T-helper 17 cell (primary cell): ENCODE data around the gene TSPAN9. TPM values are rescaled to one million over a fixed set of nuclear protein-coding genes. Genes with fewer than 3 reads are reported as not detected.

Experiments used
- ATAC-seq: fragments of 150-1000 bp; cut with Tn5 transposase; 2 replicates; pipeline ENCODE4 v1.10.0; 2021; ENCODE audit warnings: mild to moderate bottlenecking, moderate library complexity
- DNase-seq, 3 donors: peaks; one replicate each; pipeline versions ENCODE4 v3.0.0 to v3.0.0-alpha.2; 2020 to 2021
- H3K9me3 ChIP-seq: one replicate; pipeline ENCODE4 v1.7.0; 2013; ENCODE audit warnings: low read length, mild to moderate bottlenecking; ENCODE audit not compliant: control insufficient read depth, poor library complexity, severe bottlenecking
- H3K27ac Mint-ChIP-seq: one replicate; pipeline ENCODE4 v1.8.0; 2022; ENCODE audit warnings: mild to moderate bottlenecking, moderate library complexity, mixed read lengths
- H3K27me3 Mint-ChIP-seq: one replicate; pipeline ENCODE4 v1.8.0; 2022; ENCODE audit warnings: mixed read lengths
- H3K36me3 Mint-ChIP-seq: one replicate; pipeline ENCODE4 v1.8.0; 2022; ENCODE audit warnings: low read depth, mixed read lengths
- H3K4me1 Mint-ChIP-seq: one replicate; pipeline ENCODE4 v1.8.0; 2022; ENCODE audit warnings: mild to moderate bottlenecking, mixed read lengths
- H3K4me3 Mint-ChIP-seq: one replicate; pipeline ENCODE4 v1.8.0; 2022; ENCODE audit warnings: mild to moderate bottlenecking, moderate library complexity, mixed read lengths
- total RNA-seq, 4 donors: library from RNA in 2 of 4; stranded (reverse) in 2 of 4; gene quantifications; one replicate each; pipeline ENCODE4 v1.2.3 and lab custom pipeline; 2022 to 2026

Gene TSPAN9
- total RNA-seq, 2 donors from 2014 or later: 1.4 to 24.2 TPM

GRCh38 chr12:3087758-3088650, 10.8 kb downstream of the TSPAN9 start:
- DNase-seq (no peak), ATAC-seq (no peak)
- Mint-ChIP-seq H3K4me1 (peaks cover 2% of the 10 kb centered on the region), H3K4me3 (no peak overlapping the region), H3K27me3 (no peaks in the 10 kb centered on the region), H3K27ac (no peak overlapping the region), H3K36me3 (no peaks in the 10 kb centered on the region)
- H3K9me3 ChIP-seq: no peaks in the 10 kb centered on the region

GRCh38 chr12:3089588-3089987, 12.4 kb downstream of the TSPAN9 start:
- Mint-ChIP-seq H3K36me3 (no peaks in the 10 kb centered on the region), H3K27ac (no peak overlapping the region), H3K4me3 (no peak overlapping the region), H3K27me3 (no peaks in the 10 kb centered on the region), H3K4me1 (peaks cover 2% of the 10 kb centered on the region)
- no peaks in the 10 kb centered on the region for H3K9me3 ChIP-seq
- DNase-seq: no peak
- no peak for ATAC-seq

GRCh38 chr12:3090240-3091037, 13.3 kb downstream of the TSPAN9 start:
- no peak overlapping the region for H3K4me3 Mint-ChIP-seq
- ATAC-seq (no peak), DNase-seq (no peak)
- H3K9me3 ChIP-seq: no peaks in the 10 kb centered on the region
- H3K36me3 Mint-ChIP-seq: no peaks in the 10 kb centered on the region
- H3K4me1 Mint-ChIP-seq: peaks cover 2% of the 10 kb centered on the region
- H3K27me3 Mint-ChIP-seq: no peaks in the 10 kb centered on the region
- H3K27ac Mint-ChIP-seq: no peak overlapping the region

GRCh38 chr12:3091038-3091319, 13.8 kb downstream of the TSPAN9 start:
- Mint-ChIP-seq H3K4me3 (no peak overlapping the region), H3K27ac (no peak overlapping the region), H3K27me3 (no peaks in the 10 kb centered on the region), H3K4me1 (peaks cover 2% of the 10 kb centered on the region), H3K36me3 (no peaks in the 10 kb centered on the region)
- ATAC-seq: no peak
- no peaks in the 10 kb centered on the region for H3K9me3 ChIP-seq
- no peak for DNase-seq

GRCh38 chr12:3091382-3092241, 14.4 kb downstream of the TSPAN9 start:
- no peak for DNase-seq
- Mint-ChIP-seq H3K27me3 (no peaks in the 10 kb centered on the region), H3K4me3 (no peak overlapping the region), H3K36me3 (no peaks in the 10 kb centered on the region), H3K27ac (no peak overlapping the region), H3K4me1 (peaks cover 2% of the 10 kb centered on the region)
- H3K9me3 ChIP-seq: no peaks in the 10 kb centered on the region
- ATAC-seq: no peak

- DNase-seq: no peak
- no peaks in the 10 kb centered on the region for H3K9me3 ChIP-seq
- no peaks in the 10 kb centered on the region for H3K36me3 Mint-ChIP-seq
- H3K27me3 Mint-ChIP-seq: no peaks in the 10 kb centered on the region
- no peak for ATAC-seq
- no peaks in the 10 kb centered on the region for H3K4me1 Mint-ChIP-seq
- H3K27ac Mint-ChIP-seq: no peak overlapping the region
- no peak overlapping the region for H3K4me3 Mint-ChIP-seq
Observed at GRCh38 chr12:3092764-3093163, 15.6 kb downstream of the TSPAN9 start.

GRCh38 chr12:3097186-3097804, 20.1 kb downstream of the TSPAN9 start:
- no peak for ATAC-seq
- Mint-ChIP-seq H3K4me3 (no peak overlapping the region), H3K27me3 (no peaks in the 10 kb centered on the region), H3K36me3 (no peaks in the 10 kb centered on the region), H3K27ac (no peak overlapping the region), H3K4me1 (no peaks in the 10 kb centered on the region)
- DNase-seq: no peak
- H3K9me3 ChIP-seq: no peaks in the 10 kb centered on the region

- H3K36me3 Mint-ChIP-seq: no peaks in the 10 kb centered on the region
- H3K9me3 ChIP-seq: no peaks in the 10 kb centered on the region
- no peak overlapping the region for H3K27ac Mint-ChIP-seq
- ATAC-seq: no peak
- no peak overlapping the region for H3K4me3 Mint-ChIP-seq
- no peaks in the 10 kb centered on the region for H3K27me3 Mint-ChIP-seq
- DNase-seq: no peak
- no peaks in the 10 kb centered on the region for H3K4me1 Mint-ChIP-seq
Observed at GRCh38 chr12:3097836-3098235, 20.7 kb downstream of the TSPAN9 start.

GRCh38 chr12:3098436-3098835, 21.3 kb downstream of the TSPAN9 start:
- H3K27me3 Mint-ChIP-seq: peaks cover 3% of the 10 kb centered on the region
- H3K4me3 Mint-ChIP-seq: no peak overlapping the region
- no peak overlapping the region for H3K27ac Mint-ChIP-seq
- H3K9me3 ChIP-seq: no peaks in the 10 kb centered on the region
- no peak for ATAC-seq
- H3K4me1 Mint-ChIP-seq: no peaks in the 10 kb centered on the region
- no peaks in the 10 kb centered on the region for H3K36me3 Mint-ChIP-seq
- no peak for DNase-seq

- ATAC-seq: no peak
Observed at GRCh38 chr12:3099146-3099545, 22.0 kb downstream of the TSPAN9 start.

GRCh38 chr12:3101309-3102024, 24.3 kb downstream of the TSPAN9 start:
- H3K4me1 Mint-ChIP-seq: no peaks in the 10 kb centered on the region
- no peaks in the 10 kb centered on the region for H3K9me3 ChIP-seq
- DNase-seq: no peak
- peaks cover 15% of the 10 kb centered on the region for H3K27me3 Mint-ChIP-seq
- no peak overlapping the region for H3K27ac Mint-ChIP-seq
- H3K4me3 Mint-ChIP-seq: no peak overlapping the region
- ATAC-seq: no peak
- no peaks in the 10 kb centered on the region for H3K36me3 Mint-ChIP-seq

More at GRCh38 chr12:3099146-3099545, 22.0 kb downstream of the TSPAN9 start:
- Mint-ChIP-seq H3K4me3 (no peak overlapping the region), H3K4me1 (no peaks in the 10 kb centered on the region), H3K27ac (no peak overlapping the region), H3K36me3 (no peaks in the 10 kb centered on the region), H3K27me3 (peaks cover 8% of the 10 kb centered on the region)
- H3K9me3 ChIP-seq: no peaks in the 10 kb centered on the region
- DNase-seq: no peak

GRCh38 chr12:3102771-3103410, 25.7 kb downstream of the TSPAN9 start:
- no peaks in the 10 kb centered on the region for H3K4me1 Mint-ChIP-seq
- DNase-seq (no peak), ATAC-seq (no peak)
- no peak overlapping the region for H3K27ac Mint-ChIP-seq
- no peaks in the 10 kb centered on the region for H3K36me3 Mint-ChIP-seq
- peaks cover 20% of the 10 kb centered on the region for H3K27me3 Mint-ChIP-seq
- H3K4me3 Mint-ChIP-seq: no peak overlapping the region
- no peaks in the 10 kb centered on the region for H3K9me3 ChIP-seq
